A549 (cell line): ENCODE data around the gene NEK7.

Source experiments
- CHD2 ChIP-seq: fragments of 150-350 bp; IDR thresholded peaks from 2 replicates; pipeline ENCODE4 v1.6.1; 2014; ENCODE audit warnings: low read length; ENCODE audit not compliant: partially characterized antibody
- CTCF ChIP-seq: fragments of >200 bp; sonication (Bioruptor Twin); formaldehyde crosslinking; IDR thresholded peaks from 3 replicates; pipeline ENCODE4 v1.5.1; 2016
- EP300 ChIP-seq, 2 experiments: fragments of >200 bp; sonication (Bioruptor Twin); formaldehyde crosslinking; IDR thresholded peaks; 2 replicates in 1 of 2; 3 replicates in 1 of 2; pipeline ENCODE4 v1.6.1; 2016 to 2017
- NR3C1 ChIP-seq: fragments of >200 bp; sonication (Bioruptor Twin); formaldehyde crosslinking; IDR thresholded peaks from 3 replicates; pipeline ENCODE4 v1.6.1; 2017
- PHF8 ChIP-seq: fragments of 200-600 bp; sonication (generic); IDR thresholded peaks from 2 replicates; pipeline ENCODE4 v1.6.1; 2016; ENCODE audit warnings: low read depth, mild to moderate bottlenecking, antibody characterized with exemption, moderate library complexity, borderline replicate concordance
- POLR2A ChIP-seq: IDR thresholded peaks from 2 replicates; pipeline ENCODE4 v1.6.1; 2012; ENCODE audit warnings: mild to moderate bottlenecking, low read length
- RAD21 ChIP-seq, 2 experiments: fragments of >200 bp in 1 of 2; sonication (Bioruptor Twin) in 1 of 2; formaldehyde crosslinking in 1 of 2; IDR thresholded peaks in 1 of 2; conservative IDR thresholded peaks in 1 of 2; 2 replicates in 1 of 2; 3 replicates in 1 of 2; pipeline ENCODE4 v1.6.1; 2012 to 2018; ENCODE audit warnings: inconsistent platforms in 1 of 2

GRCh38 chr1:198283222-198283621 lies 126.4 kb downstream of the NEK7 start:
- TF ChIP-seq CTCF, result no peak
- TF ChIP-seq PHF8, result no peak
- no peak for TF ChIP-seq CHD2
- TF ChIP-seq RAD21 (conservative IDR thresholded peaks at IDR 0.05 in 1 of 2, IDR thresholded peaks at IDR 0.05 in 1 of 2), result no peak
- TF ChIP-seq EP300 (IDR thresholded peaks at IDR 0.05), result no peak
- no peak for TF ChIP-seq POLR2A
- no peak for TF ChIP-seq NR3C1
